ENCODE measurements around the gene ITGBL1.

DNA sequence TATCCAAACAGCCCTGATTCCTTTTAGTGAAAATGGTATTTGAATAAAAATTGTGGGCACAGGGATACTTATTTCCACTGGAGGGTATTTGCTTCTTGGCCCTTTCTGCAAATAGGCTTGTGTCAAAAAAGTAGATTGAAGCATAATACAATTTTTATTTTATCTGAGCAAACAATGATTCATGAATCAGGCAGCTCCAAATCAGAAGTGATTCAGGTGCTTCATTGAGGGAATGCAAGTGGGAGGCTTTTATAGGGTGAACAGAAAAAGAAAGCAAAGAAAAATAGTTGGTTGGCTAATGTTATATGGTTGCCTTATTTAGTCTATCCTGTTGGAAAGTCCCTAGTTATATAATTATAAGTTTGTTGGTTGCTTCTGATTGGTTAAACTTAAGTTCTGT lies 117.9 kb downstream of the ITGBL1 start:
- no peak for TF ChIP-seq CTCF (conservative IDR thresholded peaks at IDR 0.05; ENCODE audit: low read length)
- no peak for TF ChIP-seq EZH2phosphoT487 (IDR thresholded peaks at IDR 0.05; ENCODE audit: borderline replicate concordance)

All from Loucy (cell line).